ENCODE results near the gene TTC28. TPM values are rescaled to one million over a fixed set of nuclear protein-coding genes. Genes with fewer than 3 reads are reported as not detected.
"Not testable (repeated sequence)": the region's sequence is repeated elsewhere in the genome, so short reads cannot be mapped to it uniquely, and the experiment has no call there.

Gene TTC28
- total and polyA plus RNA-seq, 2 donors: 15.9 to 81.9 TPM

DNA sequence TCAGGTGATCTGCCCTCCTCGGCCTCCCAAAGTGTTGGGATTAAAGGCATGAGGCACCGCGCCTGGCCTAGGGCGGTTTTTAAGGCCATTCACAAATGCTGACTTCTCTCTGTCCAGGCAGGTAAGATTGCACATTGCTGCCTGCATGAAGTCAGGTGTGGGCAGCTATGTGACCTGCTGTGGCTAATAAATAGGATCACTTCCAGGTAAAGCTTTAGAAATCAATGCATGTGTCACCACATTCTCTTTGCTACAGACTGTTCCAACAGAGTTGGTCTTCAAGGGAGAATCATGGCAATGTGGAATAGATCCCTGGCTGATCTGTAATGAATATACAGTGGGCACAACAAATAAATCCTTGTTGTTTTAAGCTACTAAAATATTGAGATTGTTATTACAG lies 500.2 kb downstream of the TTC28 start:
- H3K4me1 ChIP-seq (ENCODE audit: insufficient read depth): no peaks in the 10 kb centered on the region
- H3K4me3 ChIP-seq (ENCODE audit: low read depth, low read length): no peak overlapping the region
- no peaks in the 10 kb centered on the region for H3K36me3 ChIP-seq (ENCODE audit: insufficient read depth)
- DNase-seq (ENCODE audit: extremely low spot score): no peak
- H3K27ac ChIP-seq (ENCODE audit: low read depth): no peak overlapping the region
- WGBS: 87% methylated on average over 4 of the region's 4 CpGs

DNA sequence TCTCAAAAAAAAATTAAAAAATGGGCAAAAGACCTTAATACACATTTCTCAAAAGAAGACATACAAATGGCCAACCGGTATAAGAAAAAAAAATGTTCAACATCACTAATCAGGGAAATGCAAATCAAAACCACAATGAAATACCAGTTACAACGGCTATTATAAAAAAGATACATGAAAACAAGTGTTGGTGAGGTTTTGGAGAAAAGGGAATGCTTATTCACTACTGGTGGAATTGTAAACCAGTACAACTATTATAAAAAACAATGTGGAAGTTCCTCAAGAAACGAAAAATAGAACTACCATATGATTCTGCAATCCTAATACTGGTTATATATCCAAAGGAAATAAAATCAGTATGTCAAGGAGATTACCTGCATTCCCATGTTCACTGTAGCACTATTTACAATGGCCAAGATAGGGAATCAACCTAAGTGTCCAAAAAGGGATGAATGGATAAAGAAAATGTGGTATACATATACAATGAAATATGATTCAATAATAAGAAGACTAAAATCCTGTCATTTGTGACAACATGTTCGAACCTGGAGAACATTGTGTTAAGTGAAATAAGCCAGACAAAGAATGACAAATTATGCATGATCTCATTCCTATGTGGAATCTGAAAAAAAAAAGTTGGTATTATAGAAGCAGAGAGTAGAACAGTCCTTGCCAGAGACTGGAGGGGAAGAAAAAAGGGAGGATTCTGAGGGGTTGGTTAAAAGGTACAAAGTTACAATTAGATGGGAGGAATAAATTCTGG lies 503.7 kb downstream of the TTC28 start:
- Histone ChIP-seq H3K27ac (ENCODE audit: low read depth) (no peak overlapping the region), H3K36me3 (ENCODE audit: insufficient read depth) (no peaks in the 10 kb centered on the region), H3K4me3 (ENCODE audit: low read depth, low read length) (no peak overlapping the region), H3K4me1 (ENCODE audit: insufficient read depth) (no peaks in the 10 kb centered on the region)
- WGBS: 95% methylated on average over 4 of the region's 4 CpGs
- DNase-seq (ENCODE audit: extremely low spot score): no peak

DNA sequence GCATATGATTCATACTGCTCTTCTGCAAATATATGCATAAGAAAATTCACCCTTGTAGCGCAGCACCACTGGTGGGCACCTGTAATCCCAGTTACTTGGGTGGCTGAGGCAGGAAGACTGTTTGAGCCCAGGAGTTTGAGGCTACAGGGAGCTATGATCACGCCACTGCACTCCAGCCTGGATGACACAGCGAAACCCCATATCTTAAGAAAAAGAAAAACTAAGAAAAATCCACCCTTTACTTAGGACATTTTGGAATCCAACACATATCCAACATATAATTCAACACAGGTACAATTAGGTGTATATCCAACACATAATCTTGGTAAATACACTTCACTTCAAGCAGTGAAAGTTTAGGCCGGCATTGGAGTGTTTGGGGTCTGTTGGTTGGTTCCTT lies 505.1 kb downstream of the TTC28 start:
- no peaks in the 10 kb centered on the region for H3K36me3 ChIP-seq (ENCODE audit: insufficient read depth)
- WGBS: 98% methylated on average over 4 of the region's 4 CpGs
- no peak overlapping the region for H3K27ac ChIP-seq (ENCODE audit: low read depth)
- H3K4me1 ChIP-seq (ENCODE audit: insufficient read depth): no peaks in the 10 kb centered on the region
- DNase-seq (ENCODE audit: extremely low spot score): no peak
- no peak overlapping the region for H3K4me3 ChIP-seq (ENCODE audit: low read depth, low read length)

DNA sequence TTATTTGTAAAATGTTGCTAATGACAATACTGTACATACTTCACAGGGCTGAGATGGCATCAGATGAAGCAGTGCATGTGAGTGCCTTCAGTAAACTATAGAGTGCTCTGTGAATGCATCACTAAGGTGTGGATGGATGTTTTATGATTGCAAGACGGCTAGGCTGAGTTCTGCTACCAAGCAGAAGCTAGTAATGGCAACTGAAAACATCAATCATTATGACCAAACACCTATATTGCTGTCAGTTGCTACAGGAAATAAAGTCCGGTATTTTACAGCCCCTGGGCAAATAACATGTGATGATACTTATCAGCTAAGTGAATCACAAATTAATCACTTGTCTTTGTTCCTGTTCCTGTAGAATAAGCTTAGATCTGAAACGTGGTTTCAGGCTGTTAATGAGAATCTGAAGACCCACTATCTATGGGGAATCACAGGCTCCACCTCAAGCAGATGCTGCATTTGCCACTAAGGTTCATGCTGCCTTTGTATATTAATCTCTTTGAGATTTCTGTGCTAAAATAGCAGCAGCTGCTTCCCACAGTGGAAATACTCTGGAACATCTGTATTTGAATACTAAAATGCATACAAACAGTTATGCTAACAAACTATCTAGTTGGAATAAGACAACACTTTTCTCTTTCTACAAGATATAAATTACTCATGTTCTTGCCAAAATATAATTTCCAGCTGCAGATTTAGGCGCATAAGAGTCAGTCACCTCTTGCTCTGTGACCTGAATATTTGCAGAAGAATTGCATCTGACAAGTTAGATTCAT lies 506.6 kb downstream of the TTC28 start:
- 50% methylated on average over 4 of the region's 4 CpGs for WGBS
- H3K4me1 ChIP-seq (ENCODE audit: insufficient read depth): no peaks in the 10 kb centered on the region
- no peak overlapping the region for H3K27ac ChIP-seq (ENCODE audit: low read depth)
- H3K4me3 ChIP-seq (ENCODE audit: low read depth, low read length): no peak overlapping the region
- no peaks in the 10 kb centered on the region for H3K36me3 ChIP-seq (ENCODE audit: insufficient read depth)
- DNase-seq (ENCODE audit: extremely low spot score): no peak

DNA sequence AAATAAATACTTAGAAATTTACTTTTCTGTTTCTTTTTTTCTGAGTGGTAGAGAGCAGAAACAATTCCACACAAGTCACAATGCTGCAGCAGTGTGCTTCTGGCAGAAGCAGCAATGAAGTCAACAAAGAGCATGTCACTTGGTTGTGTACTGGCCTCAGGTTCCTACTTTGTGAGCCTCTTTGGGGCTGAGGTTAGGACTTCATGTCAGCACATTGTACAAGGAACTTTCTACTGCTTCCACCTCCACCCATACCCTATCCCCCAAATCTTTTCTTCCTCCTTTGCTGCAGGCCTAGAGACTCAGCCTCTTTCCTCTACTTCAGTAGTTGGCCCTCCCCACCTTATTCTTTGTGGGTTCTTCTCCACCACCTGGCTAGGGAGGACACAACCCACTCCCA lies 507.9 kb downstream of the TTC28 start:
- Histone ChIP-seq H3K27ac (ENCODE audit: low read depth) (no peak overlapping the region), H3K4me1 (ENCODE audit: insufficient read depth) (no peaks in the 10 kb centered on the region), H3K4me3 (ENCODE audit: low read depth, low read length) (no peak overlapping the region), H3K36me3 (ENCODE audit: insufficient read depth) (no peaks in the 10 kb centered on the region)
- no peak for DNase-seq (ENCODE audit: extremely low spot score)

DNA sequence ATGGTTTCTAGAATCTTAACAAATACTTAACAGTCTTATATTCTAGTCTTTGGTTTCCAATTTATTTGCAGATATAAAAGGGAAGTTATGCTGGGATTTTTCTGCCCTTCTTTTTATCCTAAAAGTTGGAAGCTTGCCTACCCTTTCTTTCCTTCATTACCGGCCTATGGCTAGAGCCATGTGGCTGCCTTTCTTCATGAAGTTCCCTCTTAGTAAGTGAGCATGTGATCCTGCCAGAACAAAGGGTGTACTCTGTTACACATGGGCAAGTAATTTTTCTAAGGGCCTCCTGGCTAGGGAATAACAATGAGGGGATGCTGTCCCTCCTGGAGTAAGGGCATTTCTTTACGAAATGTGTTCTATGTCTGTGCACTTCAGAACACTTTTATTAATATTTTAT lies 508.5 kb downstream of the TTC28 start:
- H3K4me3 ChIP-seq (ENCODE audit: low read depth, low read length): no peak overlapping the region
- H3K27ac ChIP-seq (ENCODE audit: low read depth): no peak overlapping the region
- DNase-seq (ENCODE audit: extremely low spot score): no peak
- no peaks in the 10 kb centered on the region for H3K4me1 ChIP-seq (ENCODE audit: insufficient read depth)
- H3K36me3 ChIP-seq (ENCODE audit: insufficient read depth): no peaks in the 10 kb centered on the region
- 63% methylated on average over 2 of the region's 2 CpGs for WGBS

DNA sequence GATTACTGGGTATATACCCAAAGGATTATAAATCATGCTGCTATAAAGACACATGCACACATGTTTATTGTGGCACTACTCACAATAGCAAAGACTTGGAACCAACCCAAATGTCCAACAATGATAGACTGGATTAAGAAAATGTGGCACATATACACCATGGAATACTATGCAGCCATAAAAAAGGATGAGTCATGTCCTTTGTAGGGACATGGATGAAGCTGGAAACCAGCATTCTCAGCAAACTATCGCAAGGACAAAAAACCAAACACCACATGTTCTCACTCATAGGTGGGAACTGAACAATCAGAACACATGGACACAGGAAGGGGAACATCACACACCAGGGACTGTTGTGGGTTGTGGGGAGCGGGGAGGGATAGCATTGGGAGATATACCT lies 510.3 kb downstream of the TTC28 start:
- H3K36me3 ChIP-seq (ENCODE audit: insufficient read depth); H3K4me3 ChIP-seq (ENCODE audit: low read depth, low read length); H3K27ac ChIP-seq (ENCODE audit: low read depth); DNase-seq (ENCODE audit: extremely low spot score); H3K4me1 ChIP-seq (ENCODE audit: insufficient read depth): not testable (repeated sequence)
- 97% methylated on average over 2 of the region's 2 CpGs for WGBS

DNA sequence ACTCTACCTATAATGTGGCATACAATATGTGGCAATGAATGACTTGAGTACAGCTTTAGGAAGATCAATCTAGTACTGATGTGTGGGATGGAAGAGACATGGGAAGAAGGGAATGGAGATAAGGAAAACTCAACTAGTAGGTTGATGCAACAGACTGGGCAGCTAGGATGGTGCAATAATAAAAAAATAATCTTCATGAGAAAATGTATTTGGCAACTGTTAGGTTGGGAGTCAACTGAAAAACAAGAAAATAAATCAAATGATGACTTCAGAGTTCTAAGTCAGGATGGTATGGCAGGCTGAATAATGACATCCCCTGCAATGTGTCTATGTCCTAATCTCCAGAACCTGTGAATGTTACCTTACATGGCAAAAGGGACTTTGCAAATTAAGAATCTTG lies 523.8 kb downstream of the TTC28 start:
- H3K4me1 ChIP-seq (ENCODE audit: insufficient read depth): no peaks in the 10 kb centered on the region
- H3K36me3 ChIP-seq (ENCODE audit: insufficient read depth): no peaks in the 10 kb centered on the region
- no peak for DNase-seq (ENCODE audit: extremely low spot score)
- no peak overlapping the region for H3K27ac ChIP-seq (ENCODE audit: low read depth)
- H3K4me3 ChIP-seq (ENCODE audit: low read depth, low read length): no peak overlapping the region

DNA sequence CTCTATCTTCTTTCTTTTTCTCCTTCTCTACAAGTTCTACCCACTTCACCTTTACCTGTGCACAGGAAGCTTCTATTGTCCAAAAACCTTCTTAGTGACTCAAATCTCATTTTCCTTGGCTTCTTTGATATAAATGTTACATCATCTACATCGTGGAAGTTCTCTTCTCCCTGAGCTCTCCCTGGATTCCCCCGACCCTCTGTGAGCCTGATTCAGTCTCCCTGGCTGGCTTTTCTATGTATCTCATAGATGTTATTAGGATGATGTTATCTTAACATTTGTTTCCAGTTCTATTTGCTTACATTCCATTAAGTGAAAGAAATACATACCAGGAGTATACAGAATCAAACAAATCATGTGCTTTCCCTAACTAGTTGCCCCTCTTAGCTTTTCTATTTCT lies 524.8 kb downstream of the TTC28 start:
- WGBS: 43% methylated on average over 2 of the region's 2 CpGs
- Histone ChIP-seq H3K27ac (ENCODE audit: low read depth) (no peak overlapping the region), H3K4me3 (ENCODE audit: low read depth, low read length) (no peak overlapping the region)

DNA sequence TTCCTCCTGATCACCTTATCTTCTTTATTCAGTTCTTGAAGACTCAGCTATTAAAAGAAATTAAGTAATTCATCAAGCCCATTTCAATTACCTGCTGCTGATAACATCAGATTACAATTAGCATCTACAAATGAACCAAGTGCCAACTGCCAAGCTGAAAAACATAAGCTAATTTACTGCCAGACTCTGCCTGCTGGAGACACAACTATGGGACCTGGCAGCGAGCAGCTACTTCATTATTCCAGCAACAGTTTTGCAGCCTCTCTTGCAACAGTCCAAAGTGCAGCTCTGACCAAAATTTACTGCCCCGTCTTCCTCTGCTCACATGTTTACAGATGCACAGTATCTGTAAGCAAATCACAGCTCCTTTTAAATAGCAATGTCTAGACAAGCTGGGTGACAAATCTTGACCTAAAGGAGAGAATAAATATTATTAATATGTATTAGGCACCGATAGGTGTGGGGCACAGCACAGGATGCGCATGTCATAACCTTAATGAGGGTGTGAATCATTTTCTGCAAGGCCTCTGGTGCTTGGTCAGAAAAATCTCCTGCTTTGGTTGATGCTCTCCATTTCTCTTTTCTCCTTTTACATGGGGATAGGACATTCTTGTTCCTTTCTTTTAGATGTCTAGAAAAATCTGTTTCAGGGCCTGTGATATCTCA lies 528.4 kb downstream of the TTC28 start:
- H3K36me3 ChIP-seq (ENCODE audit: insufficient read depth): no peaks in the 10 kb centered on the region
- 80% methylated on average over 4 of the region's 4 CpGs for WGBS
- DNase-seq (ENCODE audit: extremely low spot score): no peak
- no peaks in the 10 kb centered on the region for H3K4me1 ChIP-seq (ENCODE audit: insufficient read depth)
- no peak overlapping the region for H3K4me3 ChIP-seq (ENCODE audit: low read depth, low read length)
- H3K27ac ChIP-seq (ENCODE audit: low read depth): no peak overlapping the region

More for the DNA sequence above, 524.8 kb downstream of the TTC28 start:
- no peak for DNase-seq (ENCODE audit: extremely low spot score)
- H3K36me3 ChIP-seq (ENCODE audit: insufficient read depth): no peaks in the 10 kb centered on the region
- no peaks in the 10 kb centered on the region for H3K4me1 ChIP-seq (ENCODE audit: insufficient read depth)

DNA sequence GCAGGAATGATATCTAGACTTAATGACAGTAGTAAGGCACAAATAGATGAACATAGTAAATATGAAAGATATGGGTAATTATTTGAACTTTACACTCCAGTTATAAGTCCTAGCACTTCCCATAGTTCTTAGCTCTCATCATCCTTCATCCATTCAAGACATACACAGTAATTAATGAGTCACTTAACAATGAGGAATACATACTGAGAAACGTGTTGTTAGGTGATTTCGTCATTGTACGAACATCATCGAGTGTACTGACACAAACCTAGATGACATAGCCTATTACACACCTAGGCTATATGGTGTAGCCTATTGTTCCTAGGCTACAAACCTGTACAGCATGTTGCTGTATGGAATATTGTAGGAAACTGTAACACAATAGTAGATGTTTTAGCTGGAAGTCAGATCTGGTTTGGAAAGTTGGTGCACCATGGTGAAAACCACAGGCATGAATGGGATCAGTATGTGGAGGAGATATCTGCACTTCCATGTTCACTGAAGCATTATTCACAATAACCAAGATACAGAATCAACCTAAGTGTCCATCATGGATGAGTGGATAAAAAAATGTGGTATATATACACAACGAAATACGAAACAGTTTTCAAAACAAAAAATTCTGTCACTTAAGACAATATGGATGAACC lies 530.7 kb downstream of the TTC28 start:
- H3K4me3 ChIP-seq (ENCODE audit: low read depth, low read length): no peak overlapping the region
- DNase-seq (ENCODE audit: extremely low spot score): no peak
- no peaks in the 10 kb centered on the region for H3K36me3 ChIP-seq (ENCODE audit: insufficient read depth)
- WGBS: 93% methylated on average over 6 of the region's 6 CpGs
- H3K4me1 ChIP-seq (ENCODE audit: insufficient read depth): no peaks in the 10 kb centered on the region
- no peak overlapping the region for H3K27ac ChIP-seq (ENCODE audit: low read depth)

DNA sequence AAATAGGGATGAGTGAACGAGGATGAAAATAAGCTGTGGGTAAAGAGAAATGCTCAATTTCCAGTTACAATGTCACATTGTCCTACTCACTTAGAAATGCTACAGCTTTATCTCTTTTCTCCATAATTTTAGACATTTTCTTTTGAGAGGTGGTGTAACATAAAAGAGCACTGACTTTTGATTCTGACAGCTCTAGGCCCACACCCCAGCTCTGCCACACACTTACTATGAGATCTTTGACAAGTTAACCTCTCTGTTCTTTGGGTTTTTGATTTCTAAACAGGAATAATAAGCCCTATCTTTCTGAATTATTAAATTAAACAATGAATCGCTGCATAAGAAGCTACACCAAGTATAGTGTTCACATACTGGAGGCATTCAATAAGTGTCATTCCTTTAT lies 532.2 kb downstream of the TTC28 start:
- Histone ChIP-seq H3K36me3 (ENCODE audit: insufficient read depth) (no peaks in the 10 kb centered on the region), H3K4me3 (ENCODE audit: low read depth, low read length) (no peak overlapping the region), H3K4me1 (ENCODE audit: insufficient read depth) (no peaks in the 10 kb centered on the region), H3K27ac (ENCODE audit: low read depth) (no peak overlapping the region)
- 88% methylated on average over 2 of the region's 2 CpGs for WGBS
- no peak for DNase-seq (ENCODE audit: extremely low spot score)

DNA sequence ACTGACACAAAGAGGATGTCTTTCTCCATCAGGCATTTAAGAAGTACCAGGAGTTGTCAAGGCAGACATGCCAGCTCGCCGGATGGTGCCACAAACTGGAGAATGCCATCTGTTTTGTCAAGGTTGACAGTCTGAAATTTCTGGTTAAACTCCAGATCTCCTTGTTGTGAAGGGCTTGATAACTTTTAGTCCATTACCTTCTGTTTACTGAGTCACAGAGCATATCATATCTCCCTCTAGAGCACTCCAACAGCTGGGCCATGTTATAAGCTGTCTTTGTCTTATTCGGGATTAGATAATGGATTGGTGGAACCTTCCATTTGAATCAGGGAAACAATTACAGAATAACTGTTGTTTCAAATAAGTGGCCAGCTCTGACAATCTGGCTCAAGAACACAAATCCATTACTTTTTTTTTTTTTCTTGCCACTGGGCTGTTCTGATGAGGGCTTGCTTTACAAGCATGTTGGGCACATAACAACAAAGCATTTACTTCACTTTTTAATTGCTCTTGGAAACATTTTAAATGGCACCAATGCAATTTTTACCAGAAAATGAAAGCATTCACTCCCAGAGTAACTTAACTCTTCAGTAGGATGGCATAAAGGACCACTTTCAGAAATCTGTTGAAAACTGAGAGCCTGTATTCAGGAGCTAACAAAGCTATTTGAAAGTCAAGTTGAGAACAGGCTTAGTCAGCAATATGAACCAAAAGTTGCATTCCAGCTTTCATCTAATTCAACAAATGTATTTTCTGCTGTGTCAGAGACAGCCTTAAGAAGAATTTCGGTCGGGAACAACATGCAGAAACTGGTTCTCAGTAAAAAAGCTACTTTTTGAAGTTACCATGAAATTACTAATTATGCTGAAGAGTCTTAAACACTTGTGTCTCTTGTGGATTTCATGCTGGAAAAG lies 533.0 kb downstream of the TTC28 start:
- H3K4me3 ChIP-seq (ENCODE audit: low read depth, low read length): no peak overlapping the region
- no peaks in the 10 kb centered on the region for H3K36me3 ChIP-seq (ENCODE audit: insufficient read depth)
- no peaks in the 10 kb centered on the region for H3K4me1 ChIP-seq (ENCODE audit: insufficient read depth)
- no peak overlapping the region for H3K27ac ChIP-seq (ENCODE audit: low read depth)
- 64% methylated on average over 5 of the region's 5 CpGs for WGBS
- DNase-seq (ENCODE audit: extremely low spot score): no peak
